K562 (cell line): Measurements from ENCODE around the gene GFOD1. TPM values are rescaled to one million over a fixed set of nuclear protein-coding genes. Genes with fewer than 3 reads are reported as not detected.

ENCODE experiments used
- ATAC-seq: fragments of 200-7000 bp; cut with Tn5 transposase; 3 replicates; pipeline ENCODE4 v1.9.1; 2020; ENCODE audit warnings: moderate library complexity
- BruUV-seq: library from RNA; stranded (reverse); fragments of 400-500 nt; replicated peaks from 2 replicates; lab custom pipeline; 2021; lab: Mats Ljungman, UMichigan
- CTCF ChIA-PET: fragments of 300-600 bp; formaldehyde crosslinking; extraction: SDS; loops from one replicate; lab custom pipeline; 2021; ENCODE audit warnings: low intra/inter-chr PET ratio; lab: Yijun Ruan, JAX
- POLR2A ChIA-PET: fragments of 300-600, 350-650 bp; sonication (Branson Sonifier 250); formaldehyde crosslinking; extraction: SDS; loops from one replicate; lab custom pipeline; 2021; ENCODE audit warnings: antibody characterized with exemption, inconsistent platforms; lab: Yijun Ruan, JAX
- DNase-seq, 4 experiments: peaks; one replicate each; pipeline versions ENCODE4 v3.0.0 to v3.0.0-alpha.2; 2011 to 2018; ENCODE audit warnings: low spot score in 3 of 4, mixed read lengths in 3 of 4; ENCODE audit errors: extremely low read depth in 1 of 4
- FAIRE-seq: peaks from 2 replicates; lab custom pipeline; 2011; peaks lifted over from hg19 to GRCh38; lab: Jason Lieb, UNC
- H2AFZ ChIP-seq: 2 replicates; pipeline ENCODE4 v1.6.0; 2011; ENCODE audit warnings: low read depth, low read length, control low read depth, inconsistent platforms
- H3K27ac ChIP-seq: fragments of 200-600 bp; 3 replicates; pipeline ENCODE4 v1.8.0; 2011; ENCODE audit warnings: low read depth, mild to moderate bottlenecking, control low read depth, inconsistent platforms, low read length, moderate library complexity, mixed read lengths; ENCODE audit errors: extremely low read depth
- H3K27me3 ChIP-seq, 2 experiments: fragments of 300-600 bp in 1 of 2; 2 replicates in 1 of 2; 3 replicates in 1 of 2; pipeline versions ENCODE4 v1.6.0 to v1.8.0; 2011; ENCODE audit warnings: inconsistent platforms in 2 of 2, low read length in 2 of 2, mild to moderate bottlenecking in 1 of 2, mixed read lengths in 1 of 2, moderate library complexity in 1 of 2; ENCODE audit not compliant: control insufficient read depth in 2 of 2, insufficient read depth in 2 of 2
- H3K36me3 ChIP-seq: fragments of 300-600 bp; 3 replicates; pipeline ENCODE4 v1.8.0; 2011; ENCODE audit warnings: mild to moderate bottlenecking, low read length, inconsistent platforms; ENCODE audit not compliant: control insufficient read depth, insufficient read depth
- H3K4me1 ChIP-seq, 2 experiments: fragments of 200-600 bp in 1 of 2; replicated peaks in 1 of 2; 2 replicates in 1 of 2; 3 replicates in 1 of 2; pipeline versions ENCODE4 v1.5.1 to v1.8.0; 2011; ENCODE audit warnings: inconsistent platforms in 2 of 2, low read length in 2 of 2, mild to moderate bottlenecking in 1 of 2, mixed read lengths in 1 of 2, moderate library complexity in 1 of 2; ENCODE audit not compliant: control insufficient read depth in 2 of 2, insufficient read depth in 2 of 2
- H3K4me2 ChIP-seq: 2 replicates; pipeline ENCODE4 v1.6.1; 2011; ENCODE audit warnings: low read length, control low read depth, inconsistent platforms, mixed read lengths; ENCODE audit not compliant: insufficient read depth
- H3K4me3 ChIP-seq: fragments of 200-600 bp; sonication (generic), shearing (Covaris generic); 2 replicates; pipeline ENCODE4 v1.5.1; 2016; ENCODE audit warnings: control low read depth, inconsistent platforms
- H3K79me2 ChIP-seq: fragments of 200-600 bp; 3 replicates; pipeline ENCODE4 v1.8.0; 2011; ENCODE audit warnings: low read length, inconsistent platforms; ENCODE audit not compliant: control insufficient read depth, insufficient read depth
- H3K9ac ChIP-seq, 2 experiments: 2 replicates each; pipeline versions ENCODE4 v1.6.0 to v1.6.1; 2011; ENCODE audit warnings: low read depth in 2 of 2, low read length in 2 of 2, control low read depth in 1 of 2, inconsistent platforms in 1 of 2, mild to moderate bottlenecking in 1 of 2, mixed read lengths in 1 of 2; ENCODE audit not compliant: insufficient read depth in 1 of 2
- H3K9me1 ChIP-seq: one replicate; pipeline ENCODE4 v1.6.0; 2011; ENCODE audit warnings: inconsistent platforms, mild to moderate bottlenecking, low read length, moderate library complexity; ENCODE audit not compliant: control insufficient read depth, insufficient read depth
- H3K9me3 ChIP-seq: replicated peaks from 2 replicates; pipeline ENCODE4 v1.5.1; 2011; ENCODE audit warnings: low read depth, low read length, inconsistent platforms; ENCODE audit not compliant: control insufficient read depth, insufficient read depth
- H4K20me1 ChIP-seq: replicated peaks from 2 replicates; pipeline ENCODE4 v1.6.1; 2011; ENCODE audit warnings: low read length, inconsistent platforms, mixed read lengths; ENCODE audit not compliant: control insufficient read depth, insufficient read depth
- ARID4B ChIP-seq: sonication (generic); formaldehyde crosslinking; IDR thresholded peaks from 2 replicates; pipeline ENCODE4 v1.8.0; 2022; ENCODE audit warnings: mild to moderate bottlenecking, missing genetic modification reagents
- CEBPG ChIP-seq, 3 experiments: fragments of 200-800 bp in 1 of 3; sonication (Bioruptor generic) in 1 of 3; sonication (generic) in 1 of 3; formaldehyde crosslinking in 1 of 3; IDR thresholded peaks in 2 of 3; conservative IDR thresholded peaks in 1 of 3; 2 replicates each; pipeline versions ENCODE4 v1.6.1 to v1.8.0; 2016 to 2022; ENCODE audit warnings: missing compliant biosample characterization in 2 of 3, missing genetic modification characterization in 2 of 3, mild to moderate bottlenecking in 1 of 3, missing genetic modification reagents in 1 of 3
- NR0B1 ChIP-seq: fragments of 450-650 bp; IDR thresholded peaks from one replicate; pipeline ENCODE4 v1.6.1; 2018; ENCODE audit warnings: mild to moderate bottlenecking, moderate library complexity; ENCODE audit not compliant: partially characterized antibody
- SMAD1 ChIP-seq: fragments of 150-350 bp; IDR thresholded peaks from 2 replicates; pipeline ENCODE4 v1.6.1; 2014; ENCODE audit warnings: low read length, low read depth; ENCODE audit not compliant: partially characterized antibody
- SP2 ChIP-seq: IDR thresholded peaks from 2 replicates; pipeline ENCODE4 v1.6.1; 2011; ENCODE audit warnings: mild to moderate bottlenecking, low read depth, low read length, moderate library complexity; ENCODE audit not compliant: poor library complexity, severe bottlenecking; ENCODE audit errors: extremely low read depth
- ZFX ChIP-seq: sonication (generic); formaldehyde crosslinking; IDR thresholded peaks from 2 replicates; pipeline ENCODE4 v1.8.0; 2022; ENCODE audit warnings: mild to moderate bottlenecking, missing genetic modification reagents, moderate library complexity
- WGBS: fragments of 100-300 bp; shearing (Covaris generic); methylation state at CpG from one replicate; pipeline ENCODE4 v1.1.6; 2016; ENCODE audit warnings: low coverage, mixed read lengths; ENCODE audit not compliant: insufficient coverage; ENCODE audit errors: missing lambda C conversion rate; 5-methylcytosine and 5-hydroxymethylcytosine counted together
- in situ Hi-C: fragments of 300-500 bp; cut with MboI; formaldehyde crosslinking; loops from 4 replicates; pipeline ENCODE4 v1.15.0; 2018; ENCODE audit warnings: inconsistent platforms, mixed read lengths
- intact Hi-C: fragments of 100-400 bp; cut with micrococcal nuclease; formaldehyde crosslinking; loops from 2 replicates; pipeline ENCODE4 v1.14.2; 2022
- polyA plus RNA-seq, 8 experiments: library from polyadenylated mRNA; depleted of rRNA in 4 of 8; stranded (reverse) in 5 of 8; unstranded in 3 of 8; fragments of >200 nt; fragmentation: Nextera tagmentation in 2 of 8; fragmentation: Illumina TruSeq in 1 of 8; extraction: Ambion mirVana in 2 of 8; extraction: Trizol in 1 of 8; gene quantifications; 2 replicates each; pipeline versions ENCODE4 v1.2.1 to v1.2.3, GENCODE V29; 2011 to 2014; ENCODE audit warnings: inconsistent platforms in 1 of 8, missing spikeins in 1 of 8
- total RNA-seq, 7 experiments: library from RNA; depleted of rRNA in 6 of 7; stranded (reverse); fragments of >200 nt in 6 of 7; fragmentation: Illumina TruSeq in 2 of 7; extraction: Trizol in 2 of 7; gene quantifications; 2 replicates each; pipeline versions ENCODE4 v1.2.1 to v1.2.3, GENCODE V29; 2011 to 2021; ENCODE audit warnings: low replicate concordance in 1 of 7

Gene GFOD1
- total and polyA plus RNA-seq, 9 of the 15 experiments (the other 6 are each of a cell fraction or from before 2014, with no cell fraction given): 3.8 to 12.0 (median 8.2) TPM

- CTCF ChIA-PET: no interaction called here
- no peaks in the 10 kb centered on the region for H3K36me3 ChIP-seq
- intact Hi-C loops (no loop called here), in situ Hi-C loops (no loop called here)
- ATAC-seq (no peak), FAIRE-seq (no peak)
- 64% methylated on average over 8 of the region's 8 CpGs for WGBS
- BruUV-seq: no TSS peak
- no peak overlapping the region for H2AFZ ChIP-seq
- H3K27ac ChIP-seq: no peak overlapping the region
- no peak for TF ChIP-seq SMAD1
- 0 out of 2 replicates have a peak, but pooled peaks have one; percentile 13 for TF ChIP-seq CEBPG (CRISPR knock-in tag; IDR thresholded peaks at IDR 0.05)
- no peak for TF ChIP-seq CEBPG (tag; conservative IDR thresholded peaks at IDR 0.05 in 1 of 2, IDR thresholded peaks at IDR 0.05 in 1 of 2)
- TF ChIP-seq, all 486 proteins: peak for 1
- Histone ChIP-seq H3K4me2 (no peak overlapping the region), H3K9me3 (no peaks in the 10 kb centered on the region), H3K4me1 (peaks cover 3 to 11% of the 10 kb centered on the region in 2 experiments; a peak in 3 of 5 replicates), H4K20me1 (no peaks in the 10 kb centered on the region), H3K4me3 (no peak overlapping the region), H3K27me3 (no peaks in the 10 kb centered on the region), H3K9me1 (no peaks in the 10 kb centered on the region), H3K79me2 (no peaks in the 10 kb centered on the region), H3K9ac (no peak overlapping the region)
- POLR2A ChIA-PET: no interaction called here
- DNase-seq: no peak
Observed at GRCh38 chr6:13427316-13427715, 60.1 kb downstream of the GFOD1 start.

GRCh38 chr6:13425943-13426931 is 61.2 kb downstream of the GFOD1 start:
- peaks cover 3 to 4% of the 10 kb centered on the region in 2 experiments; a peak in 3 of 5 replicates for H3K4me1 ChIP-seq
- H3K27me3 ChIP-seq: no peaks in the 10 kb centered on the region
- no peaks in the 10 kb centered on the region for H3K79me2 ChIP-seq
- no peak overlapping the region for H2AFZ ChIP-seq
- CTCF ChIA-PET: no interaction called here
- no peaks in the 10 kb centered on the region for H3K9me3 ChIP-seq
- 70% methylated on average over 22 of the region's 22 CpGs for WGBS
- H3K36me3 ChIP-seq: no peaks in the 10 kb centered on the region
- no peak overlapping the region for H3K4me2 ChIP-seq
- no peak for ATAC-seq
- no peak overlapping the region for H3K4me3 ChIP-seq
- no peaks in the 10 kb centered on the region for H4K20me1 ChIP-seq
- BruUV-seq: no TSS peak
- DNase-seq: no peak
- FAIRE-seq: no peak
- no peak overlapping the region for H3K27ac ChIP-seq
- POLR2A ChIA-PET: interaction anchor here (1.2 kb wide), 1 partner anchor 16 kb away, joined by 3 read pairs; no protein-coding TSS in a partner anchor
- intact Hi-C loops (no loop called here), in situ Hi-C loops (no loop called here)
- H3K9ac ChIP-seq: peak overlapping the region in 1 of 2 experiments; percentile 37; a peak in 1 of 4 replicates
- no peaks in the 10 kb centered on the region for H3K9me1 ChIP-seq
- TF ChIP-seq ZFX (no peak), SP2 (no peak), NR0B1 (no peak), ARID4B (CRISPR knock-in tag) (no peak)
